ENCODE measurements around the gene OR2W3. TPM values are rescaled to one million over a fixed set of nuclear protein-coding genes. Genes with fewer than 3 reads are reported as not detected.
"Not testable (repeated sequence)": the region's sequence is repeated elsewhere in the genome, so short reads cannot be mapped to it uniquely, and the experiment has no call there.

OR2W3 gene
- total RNA-seq, 1 donor from 2014 or later = not detected

- no peak for DNase-seq (ENCODE audit: low read depth)
Observed at GRCh38 chr1:247914941-247915662, 19.7 kb downstream of the OR2W3 start.

- no peak for DNase-seq (ENCODE audit: low read depth)
Observed at GRCh38 chr1:247919952-247920351, 24.6 kb downstream of the OR2W3 start, which contains the start of gene OR2T8. Gene OR2T8, plus strand, starts transcription at chr1:247920252. Its CDS starts 766 bp downstream, at chr1:247921018.

- no peak for DNase-seq (ENCODE audit: low read depth)
Observed at GRCh38 chr1:247923941-247924340, 28.6 kb downstream of the OR2W3 start.

- no peak for DNase-seq (ENCODE audit: low read depth)
Observed at GRCh38 chr1:247924868-247925267, 29.5 kb downstream of the OR2W3 start, which contains the start of gene OR2AJ1. Gene OR2AJ1, plus strand, starts transcription at chr1:247924889. Its CDS starts 8,880 bp downstream, at chr1:247933769.

GRCh38 chr1:247933989-247934388, 38.6 kb downstream of the OR2W3 start:
- no peak for DNase-seq (ENCODE audit: low read depth)

GRCh38 chr1:247935781-247936180, 40.4 kb downstream of the OR2W3 start:
- DNase-seq (ENCODE audit: low read depth) = no peak

GRCh38 chr1:247936415-247936814, 41.0 kb downstream of the OR2W3 start:
- DNase-seq (ENCODE audit: low read depth) = no peak

- not testable (repeated sequence) for DNase-seq (ENCODE audit: low read depth)
Observed at GRCh38 chr1:247936965-247937734, 41.8 kb downstream of the OR2W3 start.

GRCh38 chr1:247942624-247943023, 47.2 kb downstream of the OR2W3 start:
- DNase-seq (ENCODE audit: low read depth) = no peak

Other genes starting within 250 kb of the OR2W3 start
- not detected in 2 replicates for gene OR13G1, start 215.8 kb upstream of the OR2W3 start, total RNA-seq
- not detected in 2 replicates for gene OR6F1, start 178.9 kb upstream of the OR2W3 start, total RNA-seq
- not detected in 2 replicates for gene OR14K1, start 157.0 kb upstream of the OR2W3 start, total RNA-seq
- not detected in 2 replicates for gene OR14A2, start 147.4 kb upstream of the OR2W3 start, total RNA-seq
- not detected in 2 replicates for gene OR1C1, start 135.0 kb upstream of the OR2W3 start, total RNA-seq
- not detected in 2 replicates for gene OR14A16, start 71.5 kb upstream of the OR2W3 start, total RNA-seq
- not detected in 2 replicates for gene OR11L1, start 53.7 kb upstream of the OR2W3 start, total RNA-seq
- not detected in 2 replicates for gene TRIM58, start 38.4 kb upstream of the OR2W3 start, total RNA-seq
- gene OR2T8, start 24.7 kb downstream of the OR2W3 start, total RNA-seq = not detected in 2 replicates
- gene OR2AJ1, start 29.3 kb downstream of the OR2W3 start, total RNA-seq = not detected in 2 replicates
- not detected in 2 replicates for gene OR2L8, start 53.3 kb downstream of the OR2W3 start, total RNA-seq
- not detected in 2 replicates for gene OR2AK2, start 69.6 kb downstream of the OR2W3 start, total RNA-seq
- gene OR2L5, start 118.1 kb downstream of the OR2W3 start, total RNA-seq = not detected in 2 replicates
- gene OR2L2, start 134.5 kb downstream of the OR2W3 start, total RNA-seq = not detected in 2 replicates
- gene OR2L3, start 151.2 kb downstream of the OR2W3 start, total RNA-seq = not detected in 2 replicates
- not detected in 2 replicates for gene OR2L13, start 199.6 kb downstream of the OR2W3 start, total RNA-seq
- not detected in 2 replicates for gene OR2M5, start 249.6 kb downstream of the OR2W3 start, total RNA-seq

Measured in myocyte (in vitro differentiated cells).